H1 (cell line): ENCODE measurements around the gene MTMR2. TPM values are rescaled to one million over a fixed set of nuclear protein-coding genes. Genes with fewer than 3 reads are reported as not detected.

ENCODE experiments used
- ATF2 ChIP-seq: IDR thresholded peaks from 2 replicates; pipeline ENCODE4 v1.6.1; 2012; ENCODE audit warnings: low read length, inconsistent platforms
- CBX8 ChIP-seq: fragments of 300-800, 300-1000 bp; sonication (generic); IDR thresholded peaks from 2 replicates; pipeline ENCODE4 v1.7.1; 2016; ENCODE audit warnings: low read depth, low read length, borderline replicate concordance
- CHD2 ChIP-seq: IDR thresholded peaks from 2 replicates; pipeline ENCODE4 v1.6.1; 2012; ENCODE audit warnings: low read length, improper control_type of control experiment
- CHD7 ChIP-seq: fragments of 300-600 bp; sonication (generic); IDR thresholded peaks from 2 replicates; pipeline ENCODE4 v1.7.1; 2012; ENCODE audit warnings: low read length, moderate library complexity, mild to moderate bottlenecking, inconsistent platforms; ENCODE audit not compliant: insufficient replicate concordance
- POLR2A ChIP-seq, 2 experiments: IDR thresholded peaks; 1 replicate in 1 of 2; 2 replicates in 1 of 2; pipeline ENCODE4 v1.6.1; 2011; ENCODE audit warnings: low read depth in 2 of 2, low read length in 2 of 2, mild to moderate bottlenecking in 2 of 2; ENCODE audit errors: control extremely low read depth in 1 of 2
- SAP30 ChIP-seq: fragments of 300-600 bp; sonication (generic); IDR thresholded peaks from 2 replicates; pipeline ENCODE4 v1.7.1; 2012; ENCODE audit warnings: low read length, moderate library complexity, mild to moderate bottlenecking, inconsistent platforms; ENCODE audit not compliant: insufficient read depth, insufficient replicate concordance
- SIN3A ChIP-seq, 2 experiments: IDR thresholded peaks in 1 of 2; conservative IDR thresholded peaks in 1 of 2; 2 replicates each; pipeline ENCODE4 v1.6.1; 2011 to 2012; ENCODE audit warnings: low read length in 2 of 2, improper control_type of control experiment in 1 of 2, low read depth in 1 of 2, mild to moderate bottlenecking in 1 of 2
- SRF ChIP-seq: IDR thresholded peaks from 2 replicates; pipeline ENCODE4 v1.6.1; 2011; ENCODE audit warnings: mild to moderate bottlenecking, low read depth, low read length, moderate library complexity
- polyA plus RNA-seq, 7 experiments: library from polyadenylated mRNA; depleted of rRNA in 3 of 7; stranded (reverse) in 5 of 7; unstranded in 2 of 7; fragments of >200 nt in 5 of 7; fragments of 200-250 nt in 2 of 7; gene quantifications; 1 replicate in 5 of 7; 2 replicates in 1 of 7; 4 replicates in 1 of 7; pipeline versions ENCODE4 v1.2.1 to v1.2.3, GENCODE V29; 2011 to 2013; ENCODE audit warnings: missing spikeins in 2 of 7, mixed read lengths in 2 of 7
- total RNA-seq: library from RNA; stranded (reverse); fragmentation: NEBNext Ultra II Directional; extraction: Animal tissue kit (Norgen Biotek cat#: 25700); gene quantifications from 2 replicates; pipeline ENCODE4 v1.2.1, GENCODE V29; 2021

The MTMR2 gene
- total and polyA plus RNA-seq, 2 of the 8 experiments (the other 6 are each of a cell fraction or from before 2014, with no cell fraction given) = 16.7 to 52.9 TPM

DNA sequence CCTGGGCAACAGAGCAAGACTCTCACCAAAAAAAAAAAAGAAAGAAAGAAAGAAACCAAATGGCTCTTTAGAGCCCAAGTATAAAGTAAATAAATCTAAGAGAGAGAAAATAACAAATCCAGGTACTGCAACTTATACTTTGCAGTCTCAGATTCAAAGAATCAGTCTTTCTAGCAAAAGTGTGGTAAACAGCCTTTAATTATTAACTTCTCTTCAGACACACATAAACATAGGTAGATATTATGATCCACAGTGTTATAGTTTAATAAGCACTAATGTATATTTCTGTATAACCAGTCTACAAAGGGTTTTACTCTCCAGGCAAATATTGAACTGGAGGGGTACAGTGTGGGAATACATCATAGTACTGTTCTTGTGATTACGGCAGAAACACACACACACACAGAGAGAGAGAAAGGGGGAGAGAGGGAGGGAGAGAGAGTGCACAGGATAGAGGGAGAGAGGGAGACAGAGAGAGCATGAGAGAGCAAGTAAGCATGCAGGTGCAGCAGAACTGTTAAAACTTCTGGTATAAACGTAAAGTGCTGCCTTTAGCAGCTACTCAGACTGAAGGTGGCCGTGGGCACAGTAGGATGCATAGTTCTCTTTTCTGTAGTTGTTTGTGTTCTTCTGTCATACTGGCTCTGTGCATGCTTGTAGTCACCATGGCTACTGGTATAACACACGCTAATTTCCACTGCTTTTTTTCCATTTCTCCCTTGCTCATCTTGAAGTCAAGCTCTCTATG is 32.3 kb downstream of the MTMR2 start (continued):
- TF ChIP-seq CHD7 (no peak), CBX8 (no peak), SRF (no peak), ATF2 (no peak), POLR2A (IDR thresholded peaks at IDR 0.05; ENCODE audit: control extremely low read depth in 1 of 2, low read depth in 2 of 2, low read length in 2 of 2) (no peak), CHD2 (no peak), SAP30 (no peak), SIN3A (conservative IDR thresholded peaks at IDR 0.05 in 1 of 2, IDR thresholded peaks at IDR 0.05 in 1 of 2; ENCODE audit: low read depth in 1 of 2, low read length in 2 of 2) (no peak)
